HCT116 (cell line): Measurements from ENCODE around the gene HOXD13. TPM values are rescaled to one million over a fixed set of nuclear protein-coding genes. Genes with fewer than 3 reads are reported as not detected.

Experiments
- ATAC-seq: fragments of 200-7000 bp; cut with Tn5 transposase; 2 replicates; pipeline ENCODE4 v1.9.1; 2020; ENCODE audit warnings: mild to moderate bottlenecking, moderate library complexity
- BruUV-seq: library from RNA; stranded (reverse); fragments of 400-500 nt; replicated peaks from 2 replicates; lab custom pipeline; 2021; lab: Mats Ljungman, UMichigan
- CTCF ChIA-PET: fragments of 300-600 bp; sonication (Branson Sonifier 250); formaldehyde crosslinking; loops from one replicate; lab custom pipeline; 2021; ENCODE audit warnings: antibody characterized with exemption; lab: Charles Lee
- POLR2A ChIA-PET: fragments of 300-600, 350-600 bp; sonication (Branson Sonifier 250); formaldehyde crosslinking; loops from one replicate; lab custom pipeline; 2021; ENCODE audit warnings: antibody characterized with exemption; lab: Charles Lee
- RAD21 ChIA-PET, 2 experiments: fragments of 300-600 bp; sonication (Branson Sonifier 250); formaldehyde crosslinking; loops; one replicate each; lab custom pipeline; 2023; ENCODE audit warnings: low total read pairs in 2 of 2; ENCODE audit not compliant: uncharacterized antibody in 2 of 2, unreplicated experiment in 2 of 2, low non-redundant PET in 1 of 2; lab: Charles Lee
- DNase-seq: peaks from one replicate; pipeline ENCODE4 v3.0.0-alpha.2; 2010; ENCODE audit warnings: low read depth, low spot score
- H2AFZ ChIP-seq: fragments of 200-600 bp; shearing (Covaris generic), sonication (generic); 2 replicates; pipeline ENCODE4 v1.6.1; 2017; ENCODE audit warnings: low read depth, mixed run types, mixed read lengths, antibody characterized with exemption, low read length; ENCODE audit not compliant: poor library complexity, severe bottlenecking
- H3K27ac ChIP-seq: 2 replicates; pipeline ENCODE4 v1.5.1; 2012; ENCODE audit warnings: low read depth, low read length
- H3K27me3 ChIP-seq: fragments of 200-600 bp; sonication (generic); 2 replicates; pipeline ENCODE4 v1.6.1; 2016; ENCODE audit warnings: mixed run types, low read length, mixed read lengths; ENCODE audit not compliant: insufficient read depth
- H3K36me3 ChIP-seq, 2 experiments: fragments of 200-500 bp in 1 of 2; fragments of 200-600 bp in 1 of 2; sonication (Bioruptor generic) in 1 of 2; sonication (generic) in 1 of 2; 2 replicates each; pipeline versions ENCODE4 v1.5.1 to v1.6.1; 2014 to 2016; ENCODE audit warnings: low read length in 2 of 2, inconsistent platforms in 1 of 2, mixed read lengths in 1 of 2, mixed run types in 1 of 2; ENCODE audit not compliant: insufficient read depth in 2 of 2, control insufficient read depth in 1 of 2
- H3K4me1 ChIP-seq, 2 experiments: fragments of 200-600 bp in 1 of 2; sonication (generic) in 1 of 2; 2 replicates each; pipeline versions ENCODE4 v1.5.1 to v1.6.1; 2012 to 2017; ENCODE audit warnings: low read length in 2 of 2, inconsistent platforms in 1 of 2, mild to moderate bottlenecking in 1 of 2, mixed read lengths in 1 of 2, mixed run types in 1 of 2, moderate library complexity in 1 of 2; ENCODE audit not compliant: insufficient read depth in 2 of 2, control insufficient read depth in 1 of 2
- H3K4me2 ChIP-seq: fragments of 200-600 bp; sonication (generic); 2 replicates; pipeline ENCODE4 v1.6.1; 2017; ENCODE audit warnings: mixed run types, low read length, mixed read lengths
- H3K4me3 ChIP-seq, 2 experiments: fragments of 200-600 bp in 1 of 2; sonication (generic) in 1 of 2; replicated peaks in 1 of 2; 2 replicates each; pipeline ENCODE4 v1.5.1; 2011 to 2016; ENCODE audit warnings: low read length in 2 of 2, control low read depth in 1 of 2, low read depth in 1 of 2, mild to moderate bottlenecking in 1 of 2, mixed read lengths in 1 of 2, mixed run types in 1 of 2
- H3K79me2 ChIP-seq: fragments of 200-600 bp; sonication (generic); 2 replicates; pipeline ENCODE4 v1.6.1; 2017; ENCODE audit warnings: mild to moderate bottlenecking, mixed run types, low read length, moderate library complexity, mixed read lengths; ENCODE audit not compliant: insufficient read depth
- H3K9ac ChIP-seq: fragments of 200-600 bp; sonication (generic); 2 replicates; pipeline ENCODE4 v1.6.1; 2016; ENCODE audit warnings: low read length, mixed read lengths
- H3K9me2 ChIP-seq: fragments of 200-600 bp; sonication (generic), shearing (Covaris generic); 2 replicates; pipeline ENCODE4 v1.6.1; 2017; ENCODE audit warnings: mixed run types, mild to moderate bottlenecking, moderate library complexity; ENCODE audit not compliant: insufficient read depth
- H3K9me3 ChIP-seq, 2 experiments: fragments of 200-500 bp in 1 of 2; fragments of 200-600 bp in 1 of 2; sonication (Bioruptor generic) in 1 of 2; sonication (generic) in 1 of 2; 2 replicates each; pipeline ENCODE4 v1.6.1; 2014 to 2017; ENCODE audit warnings: low read length in 2 of 2, mixed read lengths in 2 of 2, inconsistent platforms in 1 of 2, low read depth in 1 of 2, mild to moderate bottlenecking in 1 of 2, mixed run types in 1 of 2, moderate library complexity in 1 of 2; ENCODE audit not compliant: control insufficient read depth in 1 of 2, insufficient read depth in 1 of 2
- H4K20me1 ChIP-seq: fragments of 200-600 bp; sonication (generic), shearing (Covaris generic); 2 replicates; pipeline ENCODE4 v1.6.1; 2017; ENCODE audit warnings: mixed run types, mild to moderate bottlenecking, moderate library complexity; ENCODE audit not compliant: insufficient read depth
- EGR1 ChIP-seq: IDR thresholded peaks from 2 replicates; pipeline ENCODE4 v1.6.1; 2012; ENCODE audit warnings: low read depth
- EZH2 ChIP-seq: fragments of 200-600 bp; sonication (generic); IDR thresholded peaks from 2 replicates; pipeline ENCODE4 v1.6.1; 2017; ENCODE audit warnings: antibody characterized with exemption, mixed run types
- FOSL1 ChIP-seq: IDR thresholded peaks from 2 replicates; pipeline ENCODE4 v1.6.1; 2012; ENCODE audit warnings: low read depth
- POLR2AphosphoS5 ChIP-seq: IDR thresholded peaks from 2 replicates; pipeline ENCODE4 v1.6.1; 2011; ENCODE audit warnings: mild to moderate bottlenecking, low read depth, low read length, moderate library complexity
- SIN3A ChIP-seq: IDR thresholded peaks from 2 replicates; pipeline ENCODE4 v1.6.1; 2012; ENCODE audit warnings: low read depth
- SRF ChIP-seq: IDR thresholded peaks from 2 replicates; pipeline ENCODE4 v1.6.1; 2012; ENCODE audit warnings: low read depth
- ZFX ChIP-seq: fragments of 450-650 bp; IDR thresholded peaks from 2 replicates; pipeline ENCODE4 v1.6.1; 2017
- intact Hi-C: fragments of 100-400 bp; cut with micrococcal nuclease; formaldehyde crosslinking; loops from 2 replicates; pipeline ENCODE4 v1.10.0; 2022
- total RNA-seq: library from RNA; stranded (reverse); gene quantifications from one replicate; pipeline ENCODE4 v1.2.1, GENCODE V29; 2021; ENCODE audit not compliant: unreplicated experiment
- TF ChIP-seq, protein P1 (sequence below): IDR thresholded peaks from 2 replicates; pipeline ENCODE4 v1.6.1; 2012
- TF ChIP-seq, protein P2 (sequence below): IDR thresholded peaks from 2 replicates; pipeline ENCODE4 v1.6.1; 2011; ENCODE audit warnings: mild to moderate bottlenecking, low read length, moderate library complexity; ENCODE audit not compliant: insufficient replicate concordance; ENCODE audit errors: extremely low read depth
- TF ChIP-seq, protein P3 (sequence below): IDR thresholded peaks from 2 replicates; pipeline ENCODE4 v1.6.1; 2012; ENCODE audit warnings: low read depth
- TF ChIP-seq, protein P4 (sequence below), 3 experiments: fragments of 200-600 bp in 1 of 3; sonication (generic) in 1 of 3; IDR thresholded peaks in 2 of 3; conservative IDR thresholded peaks in 1 of 3; 2 replicates each; pipeline ENCODE4 v1.5.1; 2012 to 2017; ENCODE audit warnings: low read depth in 2 of 3, low read length in 2 of 3, antibody characterized with exemption in 1 of 3, borderline replicate concordance in 1 of 3, control low read depth in 1 of 3, mild to moderate bottlenecking in 1 of 3, mixed read lengths in 1 of 3, mixed run types in 1 of 3, moderate library complexity in 1 of 3; ENCODE audit not compliant: insufficient read depth in 1 of 3

HOXD13 gene
- total RNA-seq, 1 experiment from 2014 or later = not detected

DNA sequence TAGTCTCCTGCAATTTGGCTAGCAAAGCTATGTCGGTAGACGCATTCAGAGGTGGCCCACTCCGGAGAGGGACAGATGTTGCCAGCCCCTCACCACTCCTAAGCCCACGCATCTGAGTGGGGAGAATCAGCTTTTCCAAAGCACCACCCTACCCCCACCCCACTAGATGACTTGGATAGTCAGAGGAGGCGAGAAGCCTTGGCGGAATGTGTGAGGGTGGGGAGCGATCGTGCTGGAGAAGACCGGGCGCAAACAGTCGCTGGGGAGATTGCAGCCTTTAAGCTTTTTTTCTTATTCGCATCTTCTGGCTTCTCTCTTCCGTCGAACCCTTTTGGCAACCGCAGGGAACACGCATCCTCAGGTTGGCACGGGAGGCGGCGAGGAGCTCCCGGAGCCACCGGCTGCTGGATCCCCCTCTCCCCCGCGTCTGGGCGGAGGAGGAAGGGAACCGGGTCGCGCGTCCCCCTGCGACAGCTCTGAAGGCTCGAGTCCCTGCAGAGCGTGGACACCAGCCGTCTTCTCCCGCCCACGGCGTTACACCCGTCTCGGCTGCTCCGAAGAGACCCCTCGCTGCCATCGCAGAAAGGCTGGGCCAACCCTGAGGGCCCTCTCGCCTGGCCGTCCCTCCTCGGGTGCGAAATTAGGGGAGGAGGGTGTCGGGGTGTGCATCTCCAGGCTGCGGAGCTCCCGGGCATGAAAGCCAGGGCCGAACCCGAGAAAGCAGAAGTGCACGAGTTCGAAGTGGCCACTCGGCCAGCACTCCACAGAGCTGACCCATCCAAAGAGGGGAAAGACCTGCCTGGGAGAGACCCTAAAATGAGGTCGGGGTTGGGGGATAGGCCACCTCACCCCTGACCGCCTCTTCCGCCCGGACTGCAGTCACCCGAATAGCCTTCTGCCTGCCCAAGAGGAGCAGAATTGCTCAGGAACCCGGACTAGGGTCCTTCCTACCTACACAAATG is 20.9 kb upstream of the HOXD13 start:
- H4K20me1 ChIP-seq = no peaks in the 10 kb centered on the region
- ChIA-PET RAD21 (no interaction called here), CTCF (no interaction called here), POLR2A (no interaction called here)
- H3K36me3 ChIP-seq = no peaks in the 10 kb centered on the region
- TF ChIP-seq, protein P1, sequence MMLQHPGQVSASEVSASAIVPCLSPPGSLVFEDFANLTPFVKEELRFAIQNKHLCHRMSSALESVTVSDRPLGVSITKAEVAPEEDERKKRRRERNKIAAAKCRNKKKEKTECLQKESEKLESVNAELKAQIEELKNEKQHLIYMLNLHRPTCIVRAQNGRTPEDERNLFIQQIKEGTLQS = no peak
- no peak for TF ChIP-seq ZFX
- TF ChIP-seq, protein P2, sequence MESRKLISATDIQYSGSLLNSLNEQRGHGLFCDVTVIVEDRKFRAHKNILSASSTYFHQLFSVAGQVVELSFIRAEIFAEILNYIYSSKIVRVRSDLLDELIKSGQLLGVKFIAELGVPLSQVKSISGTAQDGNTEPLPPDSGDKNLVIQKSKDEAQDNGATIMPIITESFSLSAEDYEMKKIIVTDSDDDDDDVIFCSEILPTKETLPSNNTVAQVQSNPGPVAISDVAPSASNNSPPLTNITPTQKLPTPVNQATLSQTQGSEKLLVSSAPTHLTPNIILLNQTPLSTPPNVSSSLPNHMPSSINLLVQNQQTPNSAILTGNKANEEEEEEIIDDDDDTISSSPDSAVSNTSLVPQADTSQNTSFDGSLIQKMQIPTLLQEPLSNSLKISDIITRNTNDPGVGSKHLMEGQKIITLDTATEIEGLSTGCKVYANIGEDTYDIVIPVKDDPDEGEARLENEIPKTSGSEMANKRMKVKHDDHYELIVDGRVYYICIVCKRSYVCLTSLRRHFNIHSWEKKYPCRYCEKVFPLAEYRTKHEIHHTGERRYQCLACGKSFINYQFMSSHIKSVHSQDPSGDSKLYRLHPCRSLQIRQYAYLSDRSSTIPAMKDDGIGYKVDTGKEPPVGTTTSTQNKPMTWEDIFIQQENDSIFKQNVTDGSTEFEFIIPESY = no peak
- TF ChIP-seq SRF = no peak
- TF ChIP-seq, protein P3, sequence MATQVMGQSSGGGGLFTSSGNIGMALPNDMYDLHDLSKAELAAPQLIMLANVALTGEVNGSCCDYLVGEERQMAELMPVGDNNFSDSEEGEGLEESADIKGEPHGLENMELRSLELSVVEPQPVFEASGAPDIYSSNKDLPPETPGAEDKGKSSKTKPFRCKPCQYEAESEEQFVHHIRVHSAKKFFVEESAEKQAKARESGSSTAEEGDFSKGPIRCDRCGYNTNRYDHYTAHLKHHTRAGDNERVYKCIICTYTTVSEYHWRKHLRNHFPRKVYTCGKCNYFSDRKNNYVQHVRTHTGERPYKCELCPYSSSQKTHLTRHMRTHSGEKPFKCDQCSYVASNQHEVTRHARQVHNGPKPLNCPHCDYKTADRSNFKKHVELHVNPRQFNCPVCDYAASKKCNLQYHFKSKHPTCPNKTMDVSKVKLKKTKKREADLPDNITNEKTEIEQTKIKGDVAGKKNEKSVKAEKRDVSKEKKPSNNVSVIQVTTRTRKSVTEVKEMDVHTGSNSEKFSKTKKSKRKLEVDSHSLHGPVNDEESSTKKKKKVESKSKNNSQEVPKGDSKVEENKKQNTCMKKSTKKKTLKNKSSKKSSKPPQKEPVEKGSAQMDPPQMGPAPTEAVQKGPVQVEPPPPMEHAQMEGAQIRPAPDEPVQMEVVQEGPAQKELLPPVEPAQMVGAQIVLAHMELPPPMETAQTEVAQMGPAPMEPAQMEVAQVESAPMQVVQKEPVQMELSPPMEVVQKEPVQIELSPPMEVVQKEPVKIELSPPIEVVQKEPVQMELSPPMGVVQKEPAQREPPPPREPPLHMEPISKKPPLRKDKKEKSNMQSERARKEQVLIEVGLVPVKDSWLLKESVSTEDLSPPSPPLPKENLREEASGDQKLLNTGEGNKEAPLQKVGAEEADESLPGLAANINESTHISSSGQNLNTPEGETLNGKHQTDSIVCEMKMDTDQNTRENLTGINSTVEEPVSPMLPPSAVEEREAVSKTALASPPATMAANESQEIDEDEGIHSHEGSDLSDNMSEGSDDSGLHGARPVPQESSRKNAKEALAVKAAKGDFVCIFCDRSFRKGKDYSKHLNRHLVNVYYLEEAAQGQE = no peak
- TF ChIP-seq POLR2AphosphoS5 = no peak
- TF ChIP-seq EZH2 = no peak
- TF ChIP-seq FOSL1 = no peak
- TF ChIP-seq, protein P4, sequence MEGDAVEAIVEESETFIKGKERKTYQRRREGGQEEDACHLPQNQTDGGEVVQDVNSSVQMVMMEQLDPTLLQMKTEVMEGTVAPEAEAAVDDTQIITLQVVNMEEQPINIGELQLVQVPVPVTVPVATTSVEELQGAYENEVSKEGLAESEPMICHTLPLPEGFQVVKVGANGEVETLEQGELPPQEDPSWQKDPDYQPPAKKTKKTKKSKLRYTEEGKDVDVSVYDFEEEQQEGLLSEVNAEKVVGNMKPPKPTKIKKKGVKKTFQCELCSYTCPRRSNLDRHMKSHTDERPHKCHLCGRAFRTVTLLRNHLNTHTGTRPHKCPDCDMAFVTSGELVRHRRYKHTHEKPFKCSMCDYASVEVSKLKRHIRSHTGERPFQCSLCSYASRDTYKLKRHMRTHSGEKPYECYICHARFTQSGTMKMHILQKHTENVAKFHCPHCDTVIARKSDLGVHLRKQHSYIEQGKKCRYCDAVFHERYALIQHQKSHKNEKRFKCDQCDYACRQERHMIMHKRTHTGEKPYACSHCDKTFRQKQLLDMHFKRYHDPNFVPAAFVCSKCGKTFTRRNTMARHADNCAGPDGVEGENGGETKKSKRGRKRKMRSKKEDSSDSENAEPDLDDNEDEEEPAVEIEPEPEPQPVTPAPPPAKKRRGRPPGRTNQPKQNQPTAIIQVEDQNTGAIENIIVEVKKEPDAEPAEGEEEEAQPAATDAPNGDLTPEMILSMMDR (IDR thresholded peaks at IDR 0.05 in 2 of 3, conservative IDR thresholded peaks at IDR 0.05 in 1 of 3; ENCODE audit: borderline replicate concordance in 1 of 3, insufficient read depth in 1 of 3, low read depth in 2 of 3, low read length in 2 of 3) = no peak
- TF ChIP-seq SIN3A = no peak
- TF ChIP-seq EGR1 = no peak
- intact Hi-C loops = no loop called here
- no peaks in the 10 kb centered on the region for H3K9me3 ChIP-seq
- H2AFZ ChIP-seq = no peak overlapping the region
- H3K9ac ChIP-seq = no peak overlapping the region
- no TSS peak for BruUV-seq
- no peaks in the 10 kb centered on the region for H3K27me3 ChIP-seq
- ATAC-seq = no peak
- no peak for DNase-seq
- no peak overlapping the region for H3K27ac ChIP-seq
- no peaks in the 10 kb centered on the region for H3K9me2 ChIP-seq
- H3K4me3 ChIP-seq = no peak overlapping the region
- no peaks in the 10 kb centered on the region for H3K79me2 ChIP-seq
- no peak overlapping the region for H3K4me2 ChIP-seq
- no peaks in the 10 kb centered on the region for H3K4me1 ChIP-seq
